GM18867 (cell line): ENCODE measurements around the gene SYNDIG1L.
"Not testable (repeated sequence)": the region's sequence is repeated elsewhere in the genome, so short reads cannot be mapped to it uniquely, and the experiment has no call there.

Experiments
- ATAC-seq: cut with Tn5 transposase; IDR thresholded peaks from one replicate; pipeline ENCODE4 v1.9.1; 2021; ENCODE audit warnings: mild to moderate bottlenecking, moderate library complexity; ENCODE audit not compliant: unreplicated experiment

Gene SYNDIG1L

DNA sequence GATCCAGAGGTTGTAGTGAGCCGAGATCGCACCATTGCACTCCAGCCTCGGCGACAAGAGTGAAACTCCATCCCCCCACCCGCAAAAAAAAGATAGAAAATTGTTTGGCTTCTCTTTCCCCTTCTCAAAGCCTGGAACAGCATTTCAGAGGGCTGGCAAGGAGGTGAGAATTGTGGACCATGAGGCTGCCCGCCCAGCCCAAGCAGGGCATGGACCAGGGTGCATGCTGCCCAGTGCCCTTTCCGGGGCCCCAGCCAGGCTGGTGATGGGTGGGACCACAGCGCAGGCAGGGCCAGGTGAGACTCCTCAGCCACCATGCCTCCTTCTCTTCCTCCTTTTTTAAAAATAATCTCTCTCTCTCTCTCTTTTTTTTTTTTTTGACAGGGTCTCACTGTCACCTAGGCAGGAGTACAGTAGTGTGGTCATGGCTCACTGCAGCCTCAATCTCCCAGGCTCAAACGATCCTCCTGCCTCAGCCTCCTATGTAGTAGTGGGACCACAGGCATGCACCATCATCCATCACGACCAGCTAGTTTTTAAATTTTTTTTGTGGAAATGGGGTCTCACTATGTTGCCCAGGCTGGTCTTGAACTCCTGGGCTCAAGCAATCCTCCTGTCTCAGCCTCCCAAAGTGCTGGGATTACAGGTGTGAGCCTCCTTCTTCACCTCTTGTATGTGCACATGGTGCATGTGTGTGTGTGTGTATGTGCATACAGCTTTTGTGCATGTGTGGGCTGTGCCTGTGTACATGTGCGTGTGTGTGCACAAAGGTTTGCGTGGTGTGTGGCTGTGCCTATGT lies 22.2 kb downstream of the SYNDIG1L start:
- no peak for ATAC-seq

DNA sequence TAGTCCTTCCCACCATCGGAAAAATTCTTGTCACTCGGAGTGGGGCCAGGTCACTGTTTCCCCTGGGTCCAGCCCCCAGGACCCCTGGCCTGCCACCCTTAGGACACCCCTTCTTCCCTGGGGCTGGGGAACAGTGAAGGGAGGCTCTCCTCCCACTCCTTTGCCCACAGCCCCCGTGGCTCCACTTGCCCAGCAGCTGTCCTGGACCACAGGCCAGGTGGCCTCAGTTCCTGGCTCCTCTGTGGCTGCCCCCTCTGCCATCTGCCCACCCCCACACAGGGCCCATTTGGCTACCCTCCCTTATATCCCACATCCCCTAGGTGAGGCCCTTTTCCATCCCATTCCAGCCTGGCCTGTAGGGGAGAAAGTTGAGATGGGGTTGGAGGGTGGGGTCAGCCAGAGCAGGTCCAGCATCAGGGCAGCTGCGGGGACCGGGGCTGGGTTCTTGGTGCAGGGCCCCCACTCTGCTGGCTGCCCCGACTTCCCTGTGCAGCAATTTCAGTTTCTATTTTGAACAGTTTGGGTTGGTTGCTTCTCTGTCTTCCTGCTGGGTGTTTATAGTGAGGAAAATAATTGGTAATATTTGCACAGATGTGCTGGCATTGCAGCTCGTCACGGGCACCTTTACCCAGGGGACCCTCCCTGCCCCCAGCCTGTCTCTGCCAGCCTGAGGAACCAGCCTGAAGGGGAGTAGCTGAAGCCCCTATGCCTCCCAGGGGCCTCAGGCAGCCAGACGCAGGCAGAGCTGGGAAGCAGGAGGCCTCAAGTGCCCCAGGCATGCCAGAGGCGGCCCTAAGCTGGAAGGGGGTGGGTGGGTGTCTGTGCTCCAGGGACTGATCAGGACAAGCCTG lies 23.4 kb downstream of the SYNDIG1L start:
- no peak for ATAC-seq

DNA sequence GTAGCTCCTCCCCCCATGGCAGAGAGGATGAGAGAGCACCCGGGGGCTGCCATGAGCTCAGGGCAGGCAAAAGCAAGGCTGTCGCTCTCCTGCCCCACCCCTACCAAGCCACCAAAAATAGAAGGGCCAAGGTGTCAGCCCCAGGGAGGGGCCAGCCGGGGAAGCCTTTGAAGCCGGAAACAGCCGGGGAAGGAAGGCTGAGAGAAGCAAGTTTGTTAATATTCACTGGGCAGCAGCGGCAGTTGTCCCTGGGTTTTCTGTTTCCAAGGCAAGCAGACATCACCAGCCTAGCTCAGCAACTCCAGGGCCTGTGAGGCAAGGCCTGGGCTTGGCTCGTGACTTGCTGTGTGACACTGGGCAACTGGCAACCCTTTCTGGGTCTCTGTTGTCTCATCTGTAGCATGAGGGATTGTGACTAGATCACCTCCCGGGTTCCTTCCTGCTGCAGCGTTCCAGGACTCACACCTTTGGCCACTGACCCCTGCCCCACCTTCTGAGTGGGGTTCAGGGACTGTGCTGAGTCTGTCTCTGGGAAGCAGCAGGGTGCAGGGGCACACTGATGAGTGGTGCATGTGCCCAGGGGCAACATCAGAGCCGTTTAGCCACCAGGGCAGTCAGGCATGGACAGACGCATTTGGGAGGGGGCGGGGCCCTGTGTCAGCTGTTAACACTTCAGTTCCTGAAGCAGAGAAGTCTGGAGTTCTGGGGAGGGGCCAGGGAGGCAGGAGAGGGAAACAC lies 24.3 kb downstream of the SYNDIG1L start:
- ATAC-seq: peak; percentile 75

DNA sequence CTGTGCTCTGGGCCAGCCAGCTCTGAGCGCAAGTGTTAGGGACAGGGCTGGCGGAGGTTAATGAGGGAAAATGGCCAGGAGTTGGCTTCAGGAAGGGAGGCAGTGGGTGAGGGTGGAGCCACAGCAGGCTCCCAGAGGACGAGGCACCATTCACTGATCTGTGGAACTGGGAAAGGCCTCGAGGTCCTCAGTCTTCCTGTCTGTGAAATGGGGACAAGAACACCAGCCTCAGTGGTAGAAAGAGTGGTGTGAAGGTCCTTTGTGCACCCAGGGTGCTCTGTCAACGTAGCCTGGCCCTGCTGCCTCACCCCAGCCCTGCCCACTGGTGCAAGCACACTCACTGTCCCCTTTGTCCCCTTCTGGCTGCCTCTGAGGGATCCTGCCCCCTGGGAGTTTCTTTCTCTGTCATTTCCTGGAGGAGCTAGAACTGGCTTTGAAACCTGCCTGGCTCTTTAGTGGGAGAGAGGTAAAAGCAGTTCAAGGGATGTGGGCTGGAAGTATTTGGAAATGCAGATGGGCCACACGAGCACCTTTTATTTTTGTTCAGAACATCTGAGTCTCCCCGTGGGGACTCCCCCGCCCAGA lies 25.0 kb downstream of the SYNDIG1L start:
- ATAC-seq: no peak

DNA sequence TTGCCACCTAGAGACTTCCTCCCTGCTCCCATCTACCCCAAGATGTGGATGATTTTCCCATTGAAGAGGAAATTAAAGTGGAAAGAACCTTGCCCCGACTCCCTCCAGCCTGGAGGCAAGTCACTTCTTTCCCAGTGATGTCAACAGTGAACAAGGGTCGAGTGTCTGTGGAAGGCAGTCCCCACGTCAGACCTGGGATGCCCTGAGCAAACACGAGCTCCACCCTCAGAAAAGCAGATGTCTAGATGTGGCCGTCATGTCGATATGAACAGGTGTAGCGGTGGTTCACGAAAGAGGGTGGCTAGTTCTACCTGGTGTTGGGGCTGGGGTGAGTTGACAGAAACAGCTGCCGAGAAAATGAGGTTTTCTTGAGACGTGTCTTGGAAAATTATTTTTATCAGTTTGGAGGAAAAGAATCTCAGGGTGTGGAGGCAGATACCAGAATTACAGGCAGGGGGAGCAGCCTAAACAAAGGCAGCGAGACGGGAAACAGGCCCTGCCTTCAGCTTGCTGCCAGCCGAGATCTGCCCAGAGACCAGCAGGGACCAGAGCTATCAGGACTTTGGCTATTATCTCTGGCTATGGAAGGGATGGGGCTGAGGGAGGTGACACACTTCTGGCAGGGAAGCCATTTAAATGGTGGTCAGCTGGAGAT lies 25.9 kb downstream of the SYNDIG1L start:
- no peak for ATAC-seq

DNA sequence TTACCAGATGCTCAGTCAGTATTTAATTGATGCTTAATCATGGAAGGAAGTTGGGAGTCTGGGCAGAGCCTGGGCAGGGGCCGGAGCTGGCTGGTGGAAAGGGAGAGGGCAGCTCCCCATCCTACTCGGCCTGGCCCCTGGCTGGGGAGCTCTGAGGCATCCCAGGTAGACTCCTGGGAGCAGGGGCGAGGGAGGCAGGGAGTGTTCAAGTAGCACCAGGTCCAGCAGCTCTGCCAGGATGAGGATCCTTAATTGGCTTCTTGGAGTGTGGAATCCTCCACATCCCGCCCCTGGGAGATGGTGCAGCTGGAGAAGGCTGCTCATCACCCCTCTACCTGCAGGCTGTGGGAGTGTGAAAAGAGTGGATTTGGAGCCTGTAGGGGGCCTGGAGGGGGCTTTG lies 30.9 kb downstream of the SYNDIG1L start:
- no peak for ATAC-seq

DNA sequence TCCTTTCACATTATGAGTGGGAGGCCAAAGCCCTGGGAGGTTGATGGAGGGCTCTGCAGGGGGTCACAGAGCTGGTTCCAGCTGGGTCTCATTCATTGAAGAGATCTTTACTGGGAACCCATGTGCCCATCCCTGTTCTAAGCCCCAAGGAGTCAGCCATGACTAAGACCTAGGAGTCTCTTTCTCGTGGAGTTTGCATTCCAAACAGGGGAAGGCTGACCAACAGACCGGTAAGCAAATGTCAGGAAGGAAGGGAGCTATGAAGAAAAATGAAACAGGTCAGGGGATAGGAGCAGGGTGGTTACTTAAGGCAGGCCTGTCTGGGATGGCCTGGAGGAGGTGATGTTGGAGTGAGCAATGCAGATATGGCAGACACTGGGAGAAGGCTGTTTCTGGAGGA lies 31.5 kb downstream of the SYNDIG1L start:
- ATAC-seq: no peak

DNA sequence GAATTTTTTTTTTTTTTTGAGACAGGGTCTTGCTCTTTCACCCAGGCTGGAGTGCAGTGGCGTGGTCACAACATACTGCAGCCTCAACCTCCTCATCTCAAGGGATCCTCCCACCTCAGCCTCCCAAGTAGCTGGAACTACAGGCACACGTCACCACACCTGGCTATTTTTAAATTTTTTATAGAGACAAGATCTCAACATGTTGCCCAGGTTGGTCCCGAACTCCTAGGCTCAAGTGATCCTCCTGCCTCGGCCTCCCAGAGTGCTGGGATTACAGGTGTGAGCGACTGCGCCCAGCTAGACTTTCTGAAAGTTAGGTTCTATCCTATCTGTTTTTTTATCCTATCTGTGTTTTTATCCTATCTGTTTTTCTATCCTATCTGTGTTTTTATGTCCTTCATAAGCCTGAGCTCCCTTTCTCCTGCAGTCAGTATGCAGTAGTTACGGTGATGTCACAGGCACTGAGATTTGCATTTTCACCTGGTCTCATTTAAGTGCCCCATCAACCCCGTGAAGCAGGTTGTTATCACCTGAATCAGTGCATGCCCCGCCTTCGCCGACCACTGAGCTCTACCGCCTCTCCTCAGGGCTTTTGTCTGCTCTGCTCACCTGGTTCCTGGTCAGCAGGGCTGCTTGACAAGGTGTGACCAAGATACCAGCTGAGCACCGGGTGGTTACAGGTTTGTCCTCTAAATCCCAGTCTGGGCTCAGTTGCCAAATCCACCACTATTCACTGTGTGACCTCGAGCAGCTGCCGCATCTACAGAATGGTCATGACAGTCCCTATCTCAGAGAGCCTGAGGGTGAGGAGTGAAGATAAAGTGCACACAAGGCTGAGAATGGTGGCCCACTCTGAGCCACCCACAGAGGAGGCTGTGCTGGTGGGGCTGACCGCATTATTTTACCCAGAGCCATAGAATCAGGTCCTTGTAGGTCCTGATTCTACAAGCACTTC lies 33.1 kb downstream of the SYNDIG1L start:
- ATAC-seq: no peak

DNA sequence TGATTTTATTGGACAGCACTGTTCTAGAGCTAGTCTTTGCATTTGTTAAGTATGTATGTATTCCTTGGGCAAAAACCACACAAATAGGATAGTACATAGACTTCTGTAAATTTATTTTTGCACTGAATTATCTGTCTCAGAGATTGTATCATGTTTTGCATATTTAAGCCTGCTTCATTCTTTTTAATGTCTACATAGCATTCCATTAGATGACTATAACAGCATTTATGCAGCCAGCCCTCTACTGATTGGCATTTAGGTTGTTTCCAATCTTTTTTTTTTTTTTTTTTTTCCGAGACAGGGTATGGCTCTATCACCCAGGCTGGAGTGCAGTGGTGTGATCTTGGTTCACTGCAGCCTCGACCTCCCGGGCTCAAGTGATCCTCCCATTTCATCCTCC lies 34.5 kb downstream of the SYNDIG1L start:
- ATAC-seq: no peak

DNA sequence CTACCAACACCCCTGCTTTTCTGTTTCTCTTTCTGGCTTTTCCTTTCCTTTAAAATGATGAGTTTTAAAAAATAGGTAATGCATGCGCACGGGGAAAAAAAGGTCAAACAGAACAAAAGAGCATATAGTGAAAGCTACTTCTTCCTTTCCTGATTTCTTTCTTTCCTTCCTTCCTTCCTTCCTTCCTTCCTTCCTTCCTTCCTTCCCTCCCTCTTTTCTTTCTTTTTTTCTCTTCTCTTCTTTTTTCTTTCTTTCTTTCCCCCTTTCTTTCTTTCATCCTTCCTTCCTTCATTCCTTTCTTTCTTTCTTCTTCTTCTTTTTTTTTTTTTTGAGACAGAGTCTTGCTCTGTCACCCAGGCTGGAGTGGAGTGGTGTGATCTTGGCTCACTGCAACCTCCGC lies 35.5 kb downstream of the SYNDIG1L start:
- ATAC-seq: not testable (repeated sequence)

DNA sequence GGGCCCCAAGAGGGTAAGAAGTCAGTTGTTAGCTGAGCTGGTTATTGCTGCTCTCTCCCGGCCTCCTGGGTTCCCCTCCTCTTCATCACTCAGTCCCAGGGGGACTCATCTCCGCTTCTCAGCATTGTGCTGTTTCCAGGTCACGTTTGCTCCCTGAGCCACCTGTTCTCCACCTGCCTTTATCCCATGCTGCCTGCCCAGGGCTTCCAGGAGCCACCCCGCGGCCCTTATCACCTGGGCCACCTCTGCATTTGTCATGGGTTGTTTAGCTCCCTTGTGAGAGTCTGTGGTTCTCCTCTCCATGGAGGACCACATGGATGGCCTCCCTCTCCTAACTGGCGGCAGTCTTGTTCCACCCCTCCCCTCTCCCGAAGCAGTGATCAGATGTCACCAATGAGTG lies 36.0 kb downstream of the SYNDIG1L start:
- ATAC-seq: no peak

DNA sequence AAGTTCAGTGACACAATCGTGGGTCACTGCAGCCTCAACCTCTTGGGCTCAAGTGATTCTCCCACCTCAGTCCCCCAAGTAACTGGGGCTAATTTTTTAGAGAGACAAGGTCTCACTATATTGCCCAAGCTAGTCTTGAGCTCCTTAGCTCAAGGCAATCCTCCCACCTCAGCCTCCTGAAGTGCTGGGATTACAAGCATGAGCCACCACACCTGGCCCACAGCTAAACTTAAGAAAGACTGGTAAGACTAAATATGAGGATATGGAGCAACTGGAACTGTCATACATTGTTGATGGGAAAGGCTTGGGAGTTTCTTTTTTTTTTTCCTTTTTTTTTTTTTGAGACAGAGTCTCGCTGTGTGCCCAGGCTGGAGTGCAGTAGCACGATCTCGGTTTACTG lies 43.8 kb downstream of the SYNDIG1L start:
- ATAC-seq: no peak

DNA sequence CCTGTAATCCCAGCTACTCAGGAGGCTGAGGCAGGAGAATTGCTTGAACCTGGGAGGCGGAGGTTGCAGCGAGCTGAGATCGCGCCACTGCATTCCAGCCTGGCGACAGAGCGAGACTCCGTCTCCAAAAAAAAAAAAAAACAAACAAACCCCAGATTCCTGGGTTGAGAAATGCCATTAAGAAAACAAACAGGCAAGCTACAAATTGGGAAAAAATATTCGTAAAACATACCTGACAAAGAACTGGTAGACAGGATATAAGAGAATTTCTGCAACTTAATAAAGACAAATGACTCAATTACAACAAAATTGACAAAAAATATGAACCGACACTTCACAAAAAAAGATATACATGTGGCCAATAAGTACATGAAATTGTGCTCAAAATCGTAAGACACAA lies 44.4 kb downstream of the SYNDIG1L start:
- ATAC-seq: not testable (repeated sequence)

DNA sequence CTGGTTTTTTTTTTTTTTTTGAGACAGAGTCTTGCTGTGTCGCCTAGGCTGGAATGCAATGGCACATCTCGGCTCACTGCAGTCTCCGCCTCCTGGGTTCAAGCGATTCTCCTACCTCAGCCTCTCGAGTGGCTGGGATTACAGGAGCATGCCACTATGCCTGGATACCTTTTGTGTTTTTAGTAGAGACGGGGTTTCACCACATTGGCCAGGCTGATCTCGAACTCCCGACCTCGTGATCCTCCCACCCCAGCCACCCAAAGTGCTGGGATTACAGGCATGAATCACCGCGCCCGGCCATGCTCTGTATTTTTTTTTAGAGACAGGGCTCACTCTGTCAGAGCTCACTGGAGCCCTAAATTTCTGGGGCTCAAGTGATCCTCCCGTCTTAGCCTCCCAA lies 45.2 kb downstream of the SYNDIG1L start:
- ATAC-seq: no peak

DNA sequence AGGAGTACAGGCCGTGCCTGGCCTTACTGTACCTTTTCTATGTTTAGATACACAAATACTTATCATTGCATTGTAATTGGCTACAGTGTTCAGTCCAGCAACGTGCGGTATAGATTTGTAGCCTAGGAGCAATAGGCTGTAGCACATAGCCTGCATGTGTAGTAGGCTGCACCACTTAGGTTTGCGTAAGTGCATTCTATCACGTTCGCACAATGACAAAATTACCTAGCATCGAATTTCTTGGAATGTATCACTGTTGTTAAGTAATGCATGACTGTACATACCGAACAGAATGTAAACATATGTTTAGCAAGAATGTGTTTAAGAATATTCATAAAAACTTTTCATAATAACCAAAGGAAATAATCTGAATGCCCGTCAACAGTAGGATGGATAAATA lies 45.8 kb downstream of the SYNDIG1L start:
- no peak for ATAC-seq

DNA sequence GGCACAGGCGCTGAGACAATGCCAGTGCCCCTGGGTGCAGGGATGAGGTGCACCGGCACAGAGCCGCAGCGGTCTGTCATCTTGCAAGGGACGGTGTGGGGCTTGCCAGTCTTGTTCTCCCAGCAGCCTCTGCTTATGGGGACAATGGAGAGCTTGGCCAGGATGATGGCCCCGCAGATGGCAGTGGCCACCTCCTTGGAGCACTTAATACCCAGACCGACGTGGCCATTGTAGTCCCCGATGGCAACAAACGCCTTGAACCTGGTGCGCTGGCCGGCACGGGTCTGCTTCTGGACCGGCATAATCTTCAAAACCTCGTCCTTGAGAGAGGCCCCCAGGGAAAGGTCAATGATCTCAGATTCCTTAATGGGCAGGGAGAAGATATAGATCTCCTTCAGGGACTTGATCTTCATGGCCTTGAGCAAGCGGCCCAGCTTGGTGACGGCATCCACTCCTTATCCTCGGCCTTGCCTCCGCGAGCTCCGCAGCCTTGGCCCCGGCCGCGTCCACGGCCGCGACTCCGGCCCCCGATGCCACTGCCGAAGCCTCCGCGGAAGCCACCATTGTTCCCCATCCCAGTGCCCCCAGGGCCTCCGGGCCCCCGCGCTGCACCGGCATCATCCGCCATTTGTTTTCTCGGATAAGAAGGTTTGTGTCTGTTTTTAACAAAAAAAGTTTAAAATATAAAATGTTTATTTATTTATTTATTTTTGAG lies 47.9 kb downstream of the SYNDIG1L start:
- ATAC-seq: no peak

DNA sequence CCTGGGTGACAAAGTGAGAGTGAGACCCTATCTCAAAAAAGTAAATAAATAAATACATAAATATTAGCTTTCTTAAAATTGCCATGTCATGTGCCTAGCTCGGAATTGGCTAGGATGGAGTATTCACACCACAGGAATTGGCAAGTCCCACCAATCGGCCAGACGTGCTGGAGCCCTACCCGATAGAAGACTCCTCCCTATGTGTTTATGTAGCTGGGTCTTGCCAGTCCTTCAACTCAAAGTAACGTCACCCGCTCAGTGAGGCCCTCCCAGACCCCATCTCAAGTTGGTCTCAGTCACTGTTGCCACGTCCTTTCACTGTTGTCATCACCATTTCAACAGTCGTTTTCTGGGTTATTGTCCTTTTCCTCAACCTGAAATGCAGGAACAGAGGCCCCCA lies 57.6 kb downstream of the SYNDIG1L start:
- no peak for ATAC-seq

DNA sequence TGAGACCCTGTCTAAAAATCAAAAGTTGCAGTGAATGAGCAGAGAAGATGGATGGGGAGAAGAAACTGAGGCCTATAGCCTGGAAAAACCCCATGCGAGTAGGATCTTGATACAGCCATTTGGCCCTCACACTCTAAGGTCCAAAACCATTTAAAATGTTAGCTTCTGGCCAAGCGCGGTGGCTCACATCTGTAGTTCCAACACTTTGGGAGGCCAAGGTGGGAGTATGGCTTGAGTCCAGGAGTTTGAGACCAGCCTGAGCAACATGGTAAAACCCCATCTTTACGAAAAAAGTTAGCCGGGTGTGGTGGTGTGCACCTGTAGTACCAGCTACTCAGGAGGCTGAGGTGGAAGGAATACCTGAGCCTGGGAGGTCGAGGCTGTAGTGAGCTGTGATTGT lies 58.0 kb downstream of the SYNDIG1L start:
- ATAC-seq: no peak
